HepG2 (cell line): Measurements from ENCODE around the gene SPRYD3. TPM values are rescaled to one million over a fixed set of nuclear protein-coding genes. Genes with fewer than 3 reads are reported as not detected.

Source experiments
- BCLAF1 ChIP-seq: fragments of 450-650 bp; IDR thresholded peaks from 2 replicates; pipeline ENCODE4 v1.6.1; 2017; ENCODE audit warnings: mild to moderate bottlenecking
- E2F1 ChIP-seq: sonication (generic); formaldehyde crosslinking; IDR thresholded peaks from 2 replicates; pipeline ENCODE4 v1.5.0; 2020; ENCODE audit warnings: missing genetic modification reagents
- HBP1 ChIP-seq: IDR thresholded peaks from 2 replicates; pipeline ENCODE4 v1.6.1; 2016; ENCODE audit warnings: low read depth, control low read depth
- HNF1A ChIP-seq, 2 experiments: sonication (generic) in 1 of 2; formaldehyde crosslinking in 1 of 2; IDR thresholded peaks; 2 replicates each; pipeline versions ENCODE4 v1.4.0 to v1.6.1; 2016 to 2020; ENCODE audit warnings: borderline replicate concordance in 1 of 2, low read depth in 1 of 2, mild to moderate bottlenecking in 1 of 2, missing genetic modification reagents in 1 of 2
- HNRNPL ChIP-seq: fragments of 200-400 bp; formaldehyde crosslinking; IDR thresholded peaks from 2 replicates; pipeline ENCODE4 v1.6.1; 2017; ENCODE audit warnings: mild to moderate bottlenecking, low read depth, low read length
- MED1 ChIP-seq: sonication (generic); formaldehyde crosslinking; IDR thresholded peaks from 2 replicates; pipeline ENCODE4 v1.4.0; 2020; ENCODE audit warnings: missing genetic modification reagents
- RBM39 ChIP-seq: fragments of 200-400 bp; formaldehyde crosslinking; IDR thresholded peaks from one replicate; pipeline ENCODE4 v1.6.1; 2018; ENCODE audit warnings: antibody characterized with exemption, mild to moderate bottlenecking, low read depth, low read length; ENCODE audit not compliant: poor library complexity, severe bottlenecking
- RNF2 ChIP-seq: fragments of 450-650 bp; conservative IDR thresholded peaks from 2 replicates; pipeline ENCODE4 v1.6.1; 2016; ENCODE audit warnings: low read depth
- STAT6 ChIP-seq: sonication (generic); formaldehyde crosslinking; IDR thresholded peaks from 2 replicates; pipeline ENCODE4 v1.4.0; 2020; ENCODE audit warnings: missing genetic modification reagents, mild to moderate bottlenecking, borderline replicate concordance
- TOPORS ChIP-seq: sonication (generic); formaldehyde crosslinking; IDR thresholded peaks from 2 replicates; pipeline ENCODE4 v1.8.0; 2023; ENCODE audit warnings: mild to moderate bottlenecking, missing genetic modification reagents
- ZEB1 ChIP-seq: IDR thresholded peaks from 2 replicates; pipeline ENCODE4 v1.6.1; 2012; ENCODE audit warnings: mild to moderate bottlenecking, low read depth, inconsistent platforms; ENCODE audit not compliant: insufficient replicate concordance
- ZNF552 ChIP-seq: sonication (generic); formaldehyde crosslinking; IDR thresholded peaks from 2 replicates; pipeline ENCODE4 v1.9.0; 2022; ENCODE audit warnings: missing genetic modification reagents, mild to moderate bottlenecking, borderline replicate concordance
- ZNF639 ChIP-seq: conservative IDR thresholded peaks from 2 replicates; pipeline ENCODE4 v1.6.1; 2018; ENCODE audit warnings: missing genetic modification reagents
- polyA plus RNA-seq, 8 experiments: library from polyadenylated mRNA; depleted of rRNA in 3 of 8; stranded (reverse) in 7 of 8; unstranded in 1 of 8; fragments of >200 nt; fragmentation: Illumina TruSeq in 4 of 8; extraction: Trizol in 4 of 8; gene quantifications; 2 replicates each; pipeline versions ENCODE4 v1.2.1 to v1.2.3, GENCODE V29; 2011 to 2016; ENCODE audit warnings: low read depth in 4 of 8, missing spikeins in 1 of 8, mixed read lengths in 1 of 8; ENCODE audit not compliant: insufficient read depth in 1 of 8
- total RNA-seq, 5 experiments: library from RNA; depleted of rRNA; stranded (reverse); fragments of >200 nt; fragmentation: Illumina TruSeq; extraction: Trizol; gene quantifications; 2 replicates each; pipeline ENCODE4 v1.2.3, GENCODE V29; 2016; ENCODE audit warnings: low read depth in 1 of 5

Gene SPRYD3
- total and polyA plus RNA-seq, 2 of the 13 experiments (the other 11 are each of a cell fraction or from before 2014, with no cell fraction given): 9.0 to 9.2 TPM

GRCh38 chr12:53061404-53062010 lies 17.7 kb downstream of the SPRYD3 start (continued):
- TF ChIP-seq HNF1A (IDR thresholded peaks at IDR 0.05; ENCODE audit: low read depth): no peak
- TF ChIP-seq HNF1A (CRISPR knock-in tag; IDR thresholded peaks at IDR 0.05; ENCODE audit: borderline replicate concordance): peak; percentile 51; the same call in 1 of the 2 replicates
- no peak for TF ChIP-seq RNF2
- TF ChIP-seq E2F1 (CRISPR knock-in tag): 0 out of 2 replicates have a peak, but pooled peaks have one; percentile 33
- TF ChIP-seq MED1 (CRISPR knock-in tag): peak; percentile 73; the same call in 1 of the 2 replicates
- no peak for TF ChIP-seq HBP1 (CRISPR knock-in tag)
- no peak for TF ChIP-seq BCLAF1
- TF ChIP-seq RBM39: peak; percentile 64
- TF ChIP-seq ZEB1: peak; percentile 58
- peak; percentile 78 for TF ChIP-seq HNRNPL
- TF ChIP-seq STAT6 (CRISPR knock-in tag): peak; percentile 73; the same call in 1 of the 2 replicates
- no peak for TF ChIP-seq ZNF552 (CRISPR knock-in tag)
- TF ChIP-seq TOPORS (CRISPR knock-in tag): no peak
- TF ChIP-seq ZNF639 (CRISPR knock-in tag): no peak
